Natural killer cell (primary cell): Measurements from ENCODE around the gene ZNF660. TPM values are rescaled to one million over a fixed set of nuclear protein-coding genes. Genes with fewer than 3 reads are reported as not detected.

Experiments
- ATAC-seq, 3 donors: fragments of 150-1000 bp in 2 of 3; fragments of 200-7000 bp in 1 of 3; cut with Tn5 transposase; 1 replicate in 1 of 3; 2 replicates in 2 of 3; pipeline ENCODE4 v1.10.0; 2021; ENCODE audit warnings: mild to moderate bottlenecking in 2 of 3, moderate library complexity in 2 of 3
- DNase-seq, 2 donors: peaks; one replicate each; pipeline versions ENCODE4 v3.0.0 to v3.0.0-alpha.2; 2013 to 2021; ENCODE audit warnings: mixed read lengths in 1 of 2
- H3K27ac ChIP-seq: one replicate; pipeline ENCODE4 v1.5.1; 2013; ENCODE audit warnings: mild to moderate bottlenecking, low read length
- H3K27me3 ChIP-seq: one replicate; pipeline ENCODE4 v1.6.1; 2013; ENCODE audit warnings: low read length; ENCODE audit not compliant: control insufficient read depth, insufficient read depth
- H3K36me3 ChIP-seq: one replicate; pipeline ENCODE4 v1.6.1; 2013; ENCODE audit warnings: low read length; ENCODE audit not compliant: control insufficient read depth, insufficient read depth
- H3K4me1 ChIP-seq: one replicate; pipeline ENCODE4 v1.6.1; 2013; ENCODE audit warnings: low read length; ENCODE audit not compliant: control insufficient read depth, insufficient read depth
- H3K4me3 ChIP-seq: one replicate; pipeline ENCODE4 v1.5.1; 2013; ENCODE audit warnings: low read length
- H3K9me3 ChIP-seq: one replicate; pipeline ENCODE4 v1.6.1; 2013; ENCODE audit warnings: low read length; ENCODE audit not compliant: control insufficient read depth, insufficient read depth
- H3K27ac Mint-ChIP-seq, 2 donors: one replicate each; pipeline ENCODE4 v1.8.0; 2022; ENCODE audit warnings: mild to moderate bottlenecking in 2 of 2, mixed read lengths in 2 of 2, moderate library complexity in 1 of 2
- H3K27me3 Mint-ChIP-seq, 2 donors: one replicate each; pipeline ENCODE4 v1.8.0; 2022; ENCODE audit warnings: low read depth in 2 of 2, mixed read lengths in 2 of 2
- H3K36me3 Mint-ChIP-seq: one replicate; pipeline ENCODE4 v1.8.0; 2022; ENCODE audit warnings: mixed read lengths
- H3K4me1 Mint-ChIP-seq, 2 donors: one replicate each; pipeline ENCODE4 v1.8.0; 2022; ENCODE audit warnings: mixed read lengths in 2 of 2
- H3K4me3 Mint-ChIP-seq: one replicate; pipeline ENCODE4 v1.8.0; 2022; ENCODE audit warnings: mild to moderate bottlenecking, moderate library complexity, mixed read lengths
- H3K9me3 Mint-ChIP-seq, 2 donors: one replicate each; pipeline ENCODE4 v1.8.0; 2022; ENCODE audit warnings: mixed read lengths in 2 of 2
- WGBS: methylation state at CpG from one replicate; pipeline ENCODE4 v1.1.7; 2013; ENCODE audit warnings: missing lambda C conversion rate; ENCODE audit not compliant: insufficient coverage; 5-methylcytosine and 5-hydroxymethylcytosine counted together
- intact Hi-C: fragments of 100-400 bp; cut with micrococcal nuclease; formaldehyde crosslinking; loops from one replicate; pipeline ENCODE4 v1.14.2; 2022
- total RNA-seq, 4 donors: library from RNA; stranded (reverse); fragments of 120-200 nt in 1 of 4; gene quantifications; one replicate each; pipeline versions ENCODE4 v1.2.3 to v1.2.4, GENCODE V29; 2013 to 2022
- TF ChIP-seq, protein P1 (sequence below): fragments of 200-600 bp; IDR thresholded peaks from one replicate; pipeline ENCODE4 v1.8.0; 2022; ENCODE audit warnings: antibody characterized with exemption

ZNF660 gene
- total RNA-seq, 3 donors from 2014 or later (not counting 1 experiment from before 2014, with no cell fraction given), result 4.6 to 7.7 (median 7.3) TPM

DNA sequence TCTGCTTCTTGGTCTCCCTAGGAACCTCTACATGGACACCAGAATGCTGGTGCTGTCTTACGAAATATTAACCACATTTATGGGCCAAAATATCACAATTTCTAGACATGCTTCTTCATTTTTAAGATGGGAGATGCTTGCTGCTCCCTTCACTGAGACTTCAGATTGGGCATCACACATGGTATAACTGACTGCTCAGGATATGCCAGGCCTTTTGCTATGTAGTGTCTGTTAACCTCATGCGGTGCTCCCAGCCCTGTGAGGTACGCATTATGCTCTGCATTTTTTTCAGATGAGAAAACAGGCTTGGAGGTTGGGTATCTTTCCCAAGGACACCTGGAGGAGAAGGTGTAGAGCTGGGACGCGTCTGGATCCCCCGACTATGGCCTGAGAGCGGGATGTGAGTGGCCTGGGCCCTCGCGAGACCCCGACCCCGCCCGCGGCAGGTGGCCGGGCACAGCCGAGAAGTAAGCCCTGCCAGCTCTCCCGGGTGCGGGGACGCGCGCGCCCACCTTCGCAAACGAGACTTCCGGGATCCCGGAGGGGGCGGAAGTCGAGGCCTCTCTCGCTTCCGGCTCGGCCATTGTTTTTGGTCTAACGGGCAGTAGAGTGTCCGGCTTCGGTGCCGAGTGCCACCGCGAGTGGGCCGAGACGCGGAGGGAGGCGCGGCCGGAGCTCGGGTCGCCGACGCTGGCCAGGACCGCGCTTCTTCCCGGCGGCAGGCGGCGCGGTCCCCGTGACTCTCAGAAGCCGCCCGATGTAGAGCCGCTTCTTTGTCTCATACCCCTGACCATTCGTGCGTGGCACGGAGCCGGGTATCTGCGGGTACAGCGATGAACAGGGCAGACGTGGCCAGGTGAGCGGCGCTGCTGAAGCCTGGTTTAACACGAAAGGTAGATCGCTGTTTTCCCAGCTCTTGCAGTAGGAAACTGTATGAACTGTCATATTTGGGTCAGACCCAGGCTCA lies 29.9 kb upstream of the ZNF660 start, which contains the start of gene ZKSCAN7:
TSS of gene ZKSCAN7 (plus strand) at position 568 of the 967 bp plus-strand sequence. CDS start 1,855 bp downstream, outside the sequence.
- Mint-ChIP-seq H3K4me3 (peak within 1 kb of the TSS; percentile 94), H3K36me3 (no peaks in the 10 kb centered on the region), H3K27ac (peak within 1 kb of the TSS; percentile 86 to 89), H3K4me1 (peaks cover 22% of the 10 kb centered on the region in 2 donors), H3K27me3 (peaks cover 11 to 14% of the 10 kb centered on the region in 2 donors), H3K9me3 (peaks cover 2 to 3% of the 10 kb centered on the region in 2 donors)
- TF ChIP-seq, protein P1, sequence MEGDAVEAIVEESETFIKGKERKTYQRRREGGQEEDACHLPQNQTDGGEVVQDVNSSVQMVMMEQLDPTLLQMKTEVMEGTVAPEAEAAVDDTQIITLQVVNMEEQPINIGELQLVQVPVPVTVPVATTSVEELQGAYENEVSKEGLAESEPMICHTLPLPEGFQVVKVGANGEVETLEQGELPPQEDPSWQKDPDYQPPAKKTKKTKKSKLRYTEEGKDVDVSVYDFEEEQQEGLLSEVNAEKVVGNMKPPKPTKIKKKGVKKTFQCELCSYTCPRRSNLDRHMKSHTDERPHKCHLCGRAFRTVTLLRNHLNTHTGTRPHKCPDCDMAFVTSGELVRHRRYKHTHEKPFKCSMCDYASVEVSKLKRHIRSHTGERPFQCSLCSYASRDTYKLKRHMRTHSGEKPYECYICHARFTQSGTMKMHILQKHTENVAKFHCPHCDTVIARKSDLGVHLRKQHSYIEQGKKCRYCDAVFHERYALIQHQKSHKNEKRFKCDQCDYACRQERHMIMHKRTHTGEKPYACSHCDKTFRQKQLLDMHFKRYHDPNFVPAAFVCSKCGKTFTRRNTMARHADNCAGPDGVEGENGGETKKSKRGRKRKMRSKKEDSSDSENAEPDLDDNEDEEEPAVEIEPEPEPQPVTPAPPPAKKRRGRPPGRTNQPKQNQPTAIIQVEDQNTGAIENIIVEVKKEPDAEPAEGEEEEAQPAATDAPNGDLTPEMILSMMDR, result no peak
- Histone ChIP-seq H3K9me3 (no peaks in the 10 kb centered on the region), H3K4me1 (peaks cover 12% of the 10 kb centered on the region), H3K27ac (peak within 1 kb of the TSS; percentile 70), H3K36me3 (no peaks in the 10 kb centered on the region), H3K4me3 (peak within 1 kb of the TSS; percentile 51), H3K27me3 (no peaks in the 10 kb centered on the region)
- DNase-seq (peak; percentile 44 to 62), ATAC-seq (peak; percentile 56 to 84 (median 75))
- intact Hi-C loops, result no loop called here
- 8% methylated on average over 68 of the region's 68 CpGs for WGBS

DNA sequence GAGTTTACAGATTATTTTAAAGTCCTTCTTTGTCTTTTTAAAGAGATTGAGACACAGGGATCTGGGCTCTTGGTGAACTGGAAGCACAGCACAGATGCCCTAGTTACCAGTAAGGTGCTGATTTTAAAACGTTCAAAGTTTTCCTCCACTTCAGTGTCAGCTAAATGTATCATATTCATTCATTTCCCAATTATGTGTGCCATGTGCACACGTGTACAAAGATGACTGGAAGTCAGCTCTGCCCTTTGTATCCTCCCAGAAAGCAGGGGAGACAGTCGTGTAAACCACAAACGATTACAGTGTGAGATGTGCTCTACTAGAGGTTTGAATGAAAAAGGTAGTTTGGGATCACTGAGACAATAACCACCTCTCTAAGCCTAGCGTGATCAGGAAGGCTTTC lies 29.0 kb upstream of the ZNF660 start:
- TF ChIP-seq, protein P1, result no peak
- H3K9me3 ChIP-seq, result no peaks in the 10 kb centered on the region
- H3K4me3 ChIP-seq, result peak overlapping the region; percentile 51
- intact Hi-C loops, result no loop called here
- DNase-seq, result peak in 1 of 2 donors; percentile 13
- no peaks in the 10 kb centered on the region for H3K27me3 ChIP-seq
- Mint-ChIP-seq H3K4me3 (peak overlapping the region; percentile 94), H3K36me3 (no peaks in the 10 kb centered on the region), H3K9me3 (peaks cover 2 to 3% of the 10 kb centered on the region in 2 donors), H3K27ac (peak overlapping the region; percentile 86 to 89), H3K4me1 (peaks cover 22 to 23% of the 10 kb centered on the region in 2 donors), H3K27me3 (peaks cover 8% of the 10 kb centered on the region in 2 donors)
- peak overlapping the region; percentile 70 for H3K27ac ChIP-seq
- ATAC-seq, result peak in 1 of 3 donors; percentile 20
- no peaks in the 10 kb centered on the region for H3K36me3 ChIP-seq
- WGBS, result 17% methylated on average over 5 of the region's 5 CpGs
- H3K4me1 ChIP-seq, result peaks cover 12% of the 10 kb centered on the region

DNA sequence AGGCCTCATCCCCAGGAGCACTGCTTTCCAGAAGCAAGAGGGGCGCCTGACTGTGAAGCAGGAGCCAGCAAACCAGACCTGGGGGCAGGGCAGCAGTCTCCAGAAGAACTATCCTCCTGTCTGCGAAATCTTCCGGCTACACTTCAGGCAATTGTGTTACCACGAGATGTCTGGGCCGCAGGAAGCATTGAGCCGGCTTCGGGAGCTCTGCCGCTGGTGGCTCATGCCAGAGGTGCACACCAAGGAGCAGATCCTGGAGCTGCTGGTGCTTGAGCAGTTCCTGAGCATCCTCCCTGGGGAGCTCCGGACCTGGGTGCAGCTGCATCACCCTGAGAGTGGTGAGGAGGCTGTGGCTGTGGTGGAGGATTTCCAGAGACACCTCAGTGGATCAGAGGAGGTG lies 27.7 kb upstream of the ZNF660 start:
- TF ChIP-seq, protein P1, result no peak
- DNase-seq (no peak), ATAC-seq (no peak)
- no peak overlapping the region for H3K27ac ChIP-seq
- H3K4me1 ChIP-seq, result peaks cover 12% of the 10 kb centered on the region
- no peaks in the 10 kb centered on the region for H3K36me3 Mint-ChIP-seq
- WGBS, result 98% methylated on average over 9 of the region's 9 CpGs
- no peaks in the 10 kb centered on the region for H3K27me3 ChIP-seq
- H3K9me3 ChIP-seq, result peaks cover 3% of the 10 kb centered on the region
- peaks cover 0 to 3% of the 10 kb centered on the region in 2 donors for H3K27me3 Mint-ChIP-seq
- H3K4me3 Mint-ChIP-seq, result no peak overlapping the region
- H3K36me3 ChIP-seq, result peaks cover 3% of the 10 kb centered on the region
- intact Hi-C loops, result no loop called here
- H3K4me3 ChIP-seq, result no peak overlapping the region
- no peak overlapping the region for H3K27ac Mint-ChIP-seq
- H3K4me1 Mint-ChIP-seq, result peaks cover 29 to 31% of the 10 kb centered on the region in 2 donors
- peaks cover 2 to 3% of the 10 kb centered on the region in 2 donors for H3K9me3 Mint-ChIP-seq
